ENCODE measurements around the gene NID1. TPM values are rescaled to one million over a fixed set of nuclear protein-coding genes. Genes with fewer than 3 reads are reported as not detected.
A peak's percentile ranks its signal among the peaks of the same experiment; 100 is the strongest.

Gene NID1
- total RNA-seq, 2 donors from 2014 or later, result 28.5 to 58.0 TPM

DNA sequence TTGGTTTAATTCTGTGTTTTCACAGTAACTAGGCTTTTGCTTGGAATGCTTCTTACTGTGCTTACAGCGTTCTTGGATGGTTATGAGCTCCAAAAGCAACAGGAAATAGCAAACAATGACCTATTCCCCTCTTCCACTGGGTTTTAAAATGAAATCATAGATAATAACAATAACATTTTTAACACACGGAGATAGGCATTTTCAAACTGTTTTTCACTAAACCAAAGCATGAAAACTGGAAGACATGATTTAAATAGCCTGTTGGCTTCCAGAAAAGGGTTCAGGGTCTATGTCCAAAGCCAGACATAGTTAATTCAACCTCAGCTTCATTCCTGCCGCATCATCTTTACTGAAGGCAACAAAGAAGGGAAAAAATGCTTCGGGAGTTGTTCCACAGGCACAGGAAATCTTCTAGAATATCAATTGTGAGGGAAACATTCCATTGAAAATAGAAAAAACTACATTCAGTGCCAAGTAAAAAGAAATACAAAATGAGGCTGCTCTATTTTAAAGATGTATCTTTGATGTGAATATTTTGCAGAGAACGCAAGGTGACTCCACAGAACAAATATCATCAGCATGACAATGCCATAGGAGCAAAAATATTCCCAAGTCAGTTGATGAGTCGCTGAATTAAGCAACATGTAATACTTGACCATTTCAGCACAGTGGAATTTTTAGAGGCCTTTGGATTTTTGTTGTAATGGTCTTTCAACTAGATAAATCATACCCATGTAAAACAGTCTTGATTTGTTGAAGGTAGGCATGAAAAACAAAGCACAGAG lies 80.7 kb downstream of the NID1 start:
- ATAC-seq (no peak), DNase-seq (no peak)
- H3K4me1 ChIP-seq, result no peaks in the 10 kb centered on the region
- TF ChIP-seq CTCF (IDR thresholded peaks at IDR 0.05) (no peak), POLR2A (IDR thresholded peaks at IDR 0.05) (no peak)
- intact Hi-C loops (cut with DNase I), result no loop called here
- no peaks in the 10 kb centered on the region for H3K9me3 ChIP-seq
- H3K27me3 ChIP-seq, result no peaks in the 10 kb centered on the region
- no peaks in the 10 kb centered on the region for H3K36me3 ChIP-seq (replicated peaks in 1 of 2; ENCODE audit: insufficient read depth in 1 of 2, low read depth in 2 of 2)
- H3K27ac ChIP-seq, result no peak overlapping the region
- WGBS, 2 donors, result 69 to 77% methylated on average over 6 of the region's 6 CpGs
- H3K4me3 ChIP-seq, result no peak overlapping the region

DNA sequence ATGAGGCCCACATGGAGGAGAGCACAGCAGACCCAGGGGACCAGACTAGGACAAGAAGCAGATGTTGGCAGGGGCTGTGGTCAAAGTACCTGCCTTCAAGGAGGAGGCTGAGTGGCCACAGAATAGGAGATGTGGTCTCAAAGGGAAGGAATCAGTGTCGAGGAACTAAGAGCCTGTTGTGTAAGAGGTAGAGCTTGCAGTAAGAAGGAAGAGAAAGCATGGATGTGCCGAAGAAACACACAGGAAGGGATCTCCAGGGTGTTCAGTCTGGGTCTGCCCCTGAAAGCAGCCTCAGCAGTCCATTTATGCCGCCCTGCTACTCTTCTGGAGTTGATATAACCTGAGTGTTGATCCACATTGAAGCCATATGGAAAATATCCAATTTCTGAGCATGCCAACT lies 83.9 kb downstream of the NID1 start:
- ATAC-seq (no peak), DNase-seq (no peak)
- Histone ChIP-seq H3K36me3 (replicated peaks in 1 of 2; ENCODE audit: insufficient read depth in 1 of 2, low read depth in 2 of 2) (no peaks in the 10 kb centered on the region), H3K27me3 (no peaks in the 10 kb centered on the region), H3K9me3 (no peaks in the 10 kb centered on the region), H3K27ac (no peak overlapping the region), H3K4me3 (no peak overlapping the region), H3K4me1 (no peaks in the 10 kb centered on the region)
- intact Hi-C loops (cut with DNase I), result no loop called here
- no peak for TF ChIP-seq CTCF (IDR thresholded peaks at IDR 0.05)
- no peak for TF ChIP-seq POLR2A (IDR thresholded peaks at IDR 0.05)
- WGBS, 2 donors, result 67 to 77% methylated on average over 3 of the region's 3 CpGs

GRCh38 chr1:235979716-235980333 lies 85.1 kb downstream of the NID1 start:
- TF ChIP-seq POLR2A (IDR thresholded peaks at IDR 0.05), result no peak
- no peak for TF ChIP-seq CTCF (IDR thresholded peaks at IDR 0.05)

GRCh38 chr1:235979176-235979575 lies 85.7 kb downstream of the NID1 start:
- Histone ChIP-seq H3K36me3 (replicated peaks in 1 of 2; ENCODE audit: insufficient read depth in 1 of 2, low read depth in 2 of 2) (no peaks in the 10 kb centered on the region), H3K9me3 (no peaks in the 10 kb centered on the region), H3K27me3 (no peaks in the 10 kb centered on the region), H3K27ac (no peak overlapping the region), H3K4me1 (no peaks in the 10 kb centered on the region), H3K4me3 (no peak overlapping the region)
- no peak for ATAC-seq
- WGBS, 2 donors, result 67 to 81% methylated on average over 3 to 4 of the region's 4 CpGs
- no peak for DNase-seq
- TF ChIP-seq CTCF (IDR thresholded peaks at IDR 0.05) (no peak), POLR2A (IDR thresholded peaks at IDR 0.05) (no peak)
- intact Hi-C loops (cut with DNase I), result no loop called here

More at GRCh38 chr1:235979716-235980333, 85.1 kb downstream of the NID1 start:
- intact Hi-C loops (cut with DNase I), result no loop called here
- Histone ChIP-seq H3K36me3 (replicated peaks in 1 of 2; ENCODE audit: insufficient read depth in 1 of 2, low read depth in 2 of 2) (no peaks in the 10 kb centered on the region), H3K27ac (peak overlapping the region in 1 of 4 donors; percentile 2), H3K4me3 (no peak overlapping the region), H3K27me3 (no peaks in the 10 kb centered on the region), H3K4me1 (no peaks in the 10 kb centered on the region), H3K9me3 (no peaks in the 10 kb centered on the region)
- WGBS, 2 donors, result 57 to 67% methylated on average over 8 to 11 of the region's 12 CpGs
- ATAC-seq (peak; percentile 42), DNase-seq (no peak)
